ENCODE data around the gene NDUFS6.

GRCh38 chr5:1838013-1838412, 36.8 kb downstream of the NDUFS6 start:
- TF ChIP-seq, protein P1, sequence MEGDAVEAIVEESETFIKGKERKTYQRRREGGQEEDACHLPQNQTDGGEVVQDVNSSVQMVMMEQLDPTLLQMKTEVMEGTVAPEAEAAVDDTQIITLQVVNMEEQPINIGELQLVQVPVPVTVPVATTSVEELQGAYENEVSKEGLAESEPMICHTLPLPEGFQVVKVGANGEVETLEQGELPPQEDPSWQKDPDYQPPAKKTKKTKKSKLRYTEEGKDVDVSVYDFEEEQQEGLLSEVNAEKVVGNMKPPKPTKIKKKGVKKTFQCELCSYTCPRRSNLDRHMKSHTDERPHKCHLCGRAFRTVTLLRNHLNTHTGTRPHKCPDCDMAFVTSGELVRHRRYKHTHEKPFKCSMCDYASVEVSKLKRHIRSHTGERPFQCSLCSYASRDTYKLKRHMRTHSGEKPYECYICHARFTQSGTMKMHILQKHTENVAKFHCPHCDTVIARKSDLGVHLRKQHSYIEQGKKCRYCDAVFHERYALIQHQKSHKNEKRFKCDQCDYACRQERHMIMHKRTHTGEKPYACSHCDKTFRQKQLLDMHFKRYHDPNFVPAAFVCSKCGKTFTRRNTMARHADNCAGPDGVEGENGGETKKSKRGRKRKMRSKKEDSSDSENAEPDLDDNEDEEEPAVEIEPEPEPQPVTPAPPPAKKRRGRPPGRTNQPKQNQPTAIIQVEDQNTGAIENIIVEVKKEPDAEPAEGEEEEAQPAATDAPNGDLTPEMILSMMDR (conservative IDR thresholded peaks at IDR 0.05) = no peak
- no peak for TF ChIP-seq ZFX (IDR thresholded peaks at IDR 0.05)
